Neural crest cell (in vitro differentiated cells): ENCODE measurements around the gene UGCG. TPM values are rescaled to one million over a fixed set of nuclear protein-coding genes. Genes with fewer than 3 reads are reported as not detected.

ENCODE experiments used
- DNase-seq: peaks from one replicate; pipeline ENCODE4 v3.0.0; 2021; ENCODE audit warnings: low read depth, mixed read lengths, low spot score
- H3K27ac Mint-ChIP-seq: one replicate; pipeline ENCODE4 v1.8.0; 2021; ENCODE audit warnings: mild to moderate bottlenecking, mixed read lengths; ENCODE audit not compliant: unreplicated experiment
- H3K27me3 Mint-ChIP-seq: 2 replicates; pipeline ENCODE4 v1.8.0; 2021; ENCODE audit warnings: low read depth, mild to moderate bottlenecking, mixed read lengths
- H3K36me3 Mint-ChIP-seq: 2 replicates; pipeline ENCODE4 v1.8.0; 2021; ENCODE audit warnings: low read depth, mild to moderate bottlenecking, mixed read lengths
- H3K4me1 Mint-ChIP-seq: 2 replicates; pipeline ENCODE4 v1.8.0; 2021; ENCODE audit warnings: mixed read lengths
- H3K4me3 Mint-ChIP-seq: one replicate; pipeline ENCODE4 v1.8.0; 2021; ENCODE audit warnings: mild to moderate bottlenecking, mixed read lengths
- H3K9me3 Mint-ChIP-seq: 2 replicates; pipeline ENCODE4 v1.8.0; 2021; ENCODE audit warnings: mixed read lengths
- CTCF ChIP-seq: fragments of 200-600 bp; sonication (generic); conservative IDR thresholded peaks from 2 replicates; pipeline ENCODE4 v1.5.0; 2021; ENCODE audit warnings: antibody characterized with exemption, mild to moderate bottlenecking
- total RNA-seq: library from RNA; stranded (reverse); gene quantifications from 2 replicates; pipeline ENCODE4 v1.2.1, GENCODE V29; 2021

Gene UGCG
- total RNA-seq, 1 donor from 2014 or later: 21.2 TPM

GRCh38 chr9:111928359-111928720 is 31.7 kb downstream of the UGCG start:
- Mint-ChIP-seq H3K4me3 (no peak overlapping the region), H3K4me1 (no peaks in the 10 kb centered on the region), H3K27me3 (no peaks in the 10 kb centered on the region), H3K36me3 (peaks cover 10% of the 10 kb centered on the region), H3K9me3 (no peaks in the 10 kb centered on the region), H3K27ac (no peak overlapping the region)
- TF ChIP-seq CTCF: no peak
- DNase-seq: no peak

GRCh38 chr9:111934747-111935146 is 38.1 kb downstream of the UGCG start:
- Mint-ChIP-seq H3K9me3 (peaks cover 2% of the 10 kb centered on the region), H3K4me1 (no peaks in the 10 kb centered on the region), H3K27me3 (no peaks in the 10 kb centered on the region), H3K27ac (no peak overlapping the region), H3K4me3 (no peak overlapping the region), H3K36me3 (peaks cover 27% of the 10 kb centered on the region)
- DNase-seq: no peak
- no peak for TF ChIP-seq CTCF

- peaks cover 27% of the 10 kb centered on the region for H3K36me3 Mint-ChIP-seq
- H3K4me3 Mint-ChIP-seq: no peak overlapping the region
- no peaks in the 10 kb centered on the region for H3K4me1 Mint-ChIP-seq
- no peak overlapping the region for H3K27ac Mint-ChIP-seq
- H3K9me3 Mint-ChIP-seq: peaks cover 2% of the 10 kb centered on the region
- TF ChIP-seq CTCF: no peak
- no peak for DNase-seq
- H3K27me3 Mint-ChIP-seq: no peaks in the 10 kb centered on the region
Observed at GRCh38 chr9:111936391-111936790, 39.8 kb downstream of the UGCG start.

GRCh38 chr9:111937301-111937700 is 40.7 kb downstream of the UGCG start:
- no peak for TF ChIP-seq CTCF
- peaks cover 2% of the 10 kb centered on the region for H3K9me3 Mint-ChIP-seq
- no peak overlapping the region for H3K4me3 Mint-ChIP-seq
- H3K4me1 Mint-ChIP-seq: no peaks in the 10 kb centered on the region
- H3K27me3 Mint-ChIP-seq: no peaks in the 10 kb centered on the region
- H3K36me3 Mint-ChIP-seq: peaks cover 24% of the 10 kb centered on the region
- no peak overlapping the region for H3K27ac Mint-ChIP-seq
- DNase-seq: no peak

GRCh38 chr9:111937781-111938426 is 41.3 kb downstream of the UGCG start:
- no peaks in the 10 kb centered on the region for H3K27me3 Mint-ChIP-seq
- no peak for DNase-seq
- H3K4me3 Mint-ChIP-seq: no peak overlapping the region
- peaks cover 2% of the 10 kb centered on the region for H3K9me3 Mint-ChIP-seq
- TF ChIP-seq CTCF: no peak
- no peaks in the 10 kb centered on the region for H3K4me1 Mint-ChIP-seq
- H3K27ac Mint-ChIP-seq: no peak overlapping the region
- peaks cover 22% of the 10 kb centered on the region for H3K36me3 Mint-ChIP-seq
